ENCODE results near the gene IL17REL. TPM values are rescaled to one million over a fixed set of nuclear protein-coding genes. Genes with fewer than 3 reads are reported as not detected.
A peak's percentile ranks its signal among the peaks of the same experiment; 100 is the strongest.

IL17REL gene
- total and polyA plus RNA-seq, 2 of the 13 experiments (the other 11 are each of a cell fraction or from before 2014, with no cell fraction given), result not detected

DNA sequence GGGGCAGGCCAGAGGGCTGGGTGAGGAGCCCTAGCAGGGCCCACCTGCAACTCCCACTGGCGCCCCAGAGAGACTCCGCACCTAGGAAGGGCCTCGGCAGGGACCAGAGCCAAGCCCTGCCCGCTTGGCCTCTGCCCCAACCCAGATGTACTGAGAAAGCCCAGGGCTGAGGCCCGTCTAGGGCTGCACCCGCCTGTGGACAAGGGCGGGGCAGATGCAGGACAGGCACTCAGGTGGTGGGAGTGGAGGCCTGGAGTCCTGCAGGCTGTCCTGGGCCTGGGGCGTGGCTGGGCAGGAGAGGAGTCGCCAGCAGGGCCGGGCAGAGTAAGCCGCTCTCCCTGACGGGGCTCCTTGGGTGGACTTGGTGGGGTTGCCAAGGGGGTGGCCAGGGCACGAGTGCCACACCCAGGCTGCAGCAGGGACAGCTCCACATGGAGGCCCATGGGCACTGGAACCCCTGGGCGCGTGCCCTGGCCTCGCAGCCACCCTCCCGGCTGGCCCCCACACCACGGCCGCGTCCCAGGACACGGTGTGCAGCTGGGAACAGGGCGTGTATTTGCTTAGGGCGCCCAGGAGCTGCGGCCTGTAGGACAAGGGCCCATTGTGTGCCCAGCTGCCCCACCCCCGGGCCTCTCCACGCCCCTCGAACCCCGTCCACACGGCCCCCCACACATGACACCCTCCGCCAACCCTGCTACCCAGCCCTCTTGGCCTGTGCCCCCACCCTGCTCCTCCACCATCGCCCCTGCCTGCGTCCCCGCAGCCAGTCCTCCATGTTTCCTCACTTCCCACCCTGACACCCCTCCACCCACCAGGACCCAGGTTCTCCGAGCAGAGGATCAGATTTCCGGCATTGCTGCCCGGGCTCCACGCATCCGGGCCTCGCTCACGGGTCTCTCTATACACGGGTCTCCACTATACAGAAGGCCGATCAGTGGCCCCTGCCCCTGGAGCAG lies 63.3 kb downstream of the IL17REL start (continued):
- TF ChIP-seq, protein P1, sequence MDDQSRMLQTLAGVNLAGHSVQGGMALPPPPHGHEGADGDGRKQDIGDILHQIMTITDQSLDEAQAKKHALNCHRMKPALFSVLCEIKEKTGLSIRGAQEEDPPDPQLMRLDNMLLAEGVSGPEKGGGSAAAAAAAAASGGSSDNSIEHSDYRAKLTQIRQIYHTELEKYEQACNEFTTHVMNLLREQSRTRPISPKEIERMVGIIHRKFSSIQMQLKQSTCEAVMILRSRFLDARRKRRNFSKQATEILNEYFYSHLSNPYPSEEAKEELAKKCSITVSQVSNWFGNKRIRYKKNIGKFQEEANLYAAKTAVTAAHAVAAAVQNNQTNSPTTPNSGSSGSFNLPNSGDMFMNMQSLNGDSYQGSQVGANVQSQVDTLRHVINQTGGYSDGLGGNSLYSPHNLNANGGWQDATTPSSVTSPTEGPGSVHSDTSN (CRISPR knock-in tag; IDR thresholded peaks at IDR 0.05; ENCODE audit: borderline replicate concordance), result no peak
- TF ChIP-seq REPIN1 (CRISPR knock-in tag; IDR thresholded peaks at IDR 0.05; ENCODE audit: borderline replicate concordance, low read depth), result no peak
- TF ChIP-seq ZC3H13 (CRISPR knock-in tag; IDR thresholded peaks at IDR 0.05), result no peak; the same call in 1 of the 2 replicates
- TF ChIP-seq MTA1 (CRISPR knock-in tag; IDR thresholded peaks at IDR 0.05; ENCODE audit: borderline replicate concordance), result no peak
- no peak for TF ChIP-seq ZNF136 (CRISPR knock-in tag; IDR thresholded peaks at IDR 0.05; ENCODE audit: low read depth)
- TF ChIP-seq, protein P2, sequence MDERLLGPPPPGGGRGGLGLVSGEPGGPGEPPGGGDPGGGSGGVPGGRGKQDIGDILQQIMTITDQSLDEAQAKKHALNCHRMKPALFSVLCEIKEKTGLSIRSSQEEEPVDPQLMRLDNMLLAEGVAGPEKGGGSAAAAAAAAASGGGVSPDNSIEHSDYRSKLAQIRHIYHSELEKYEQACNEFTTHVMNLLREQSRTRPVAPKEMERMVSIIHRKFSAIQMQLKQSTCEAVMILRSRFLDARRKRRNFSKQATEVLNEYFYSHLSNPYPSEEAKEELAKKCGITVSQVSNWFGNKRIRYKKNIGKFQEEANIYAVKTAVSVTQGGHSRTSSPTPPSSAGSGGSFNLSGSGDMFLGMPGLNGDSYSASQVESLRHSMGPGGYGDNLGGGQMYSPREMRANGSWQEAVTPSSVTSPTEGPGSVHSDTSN (CRISPR knock-in tag; IDR thresholded peaks at IDR 0.05), result no peak
- TF ChIP-seq, protein P3, sequence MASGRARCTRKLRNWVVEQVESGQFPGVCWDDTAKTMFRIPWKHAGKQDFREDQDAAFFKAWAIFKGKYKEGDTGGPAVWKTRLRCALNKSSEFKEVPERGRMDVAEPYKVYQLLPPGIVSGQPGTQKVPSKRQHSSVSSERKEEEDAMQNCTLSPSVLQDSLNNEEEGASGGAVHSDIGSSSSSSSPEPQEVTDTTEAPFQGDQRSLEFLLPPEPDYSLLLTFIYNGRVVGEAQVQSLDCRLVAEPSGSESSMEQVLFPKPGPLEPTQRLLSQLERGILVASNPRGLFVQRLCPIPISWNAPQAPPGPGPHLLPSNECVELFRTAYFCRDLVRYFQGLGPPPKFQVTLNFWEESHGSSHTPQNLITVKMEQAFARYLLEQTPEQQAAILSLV (CRISPR knock-in tag; IDR thresholded peaks at IDR 0.05; ENCODE audit: borderline replicate concordance), result peak; percentile 56; the same call in 1 of the 2 replicates
- peak; percentile 94 for TF ChIP-seq PHF21A (CRISPR knock-in tag; IDR thresholded peaks at IDR 0.05)
- TF ChIP-seq, protein P4, sequence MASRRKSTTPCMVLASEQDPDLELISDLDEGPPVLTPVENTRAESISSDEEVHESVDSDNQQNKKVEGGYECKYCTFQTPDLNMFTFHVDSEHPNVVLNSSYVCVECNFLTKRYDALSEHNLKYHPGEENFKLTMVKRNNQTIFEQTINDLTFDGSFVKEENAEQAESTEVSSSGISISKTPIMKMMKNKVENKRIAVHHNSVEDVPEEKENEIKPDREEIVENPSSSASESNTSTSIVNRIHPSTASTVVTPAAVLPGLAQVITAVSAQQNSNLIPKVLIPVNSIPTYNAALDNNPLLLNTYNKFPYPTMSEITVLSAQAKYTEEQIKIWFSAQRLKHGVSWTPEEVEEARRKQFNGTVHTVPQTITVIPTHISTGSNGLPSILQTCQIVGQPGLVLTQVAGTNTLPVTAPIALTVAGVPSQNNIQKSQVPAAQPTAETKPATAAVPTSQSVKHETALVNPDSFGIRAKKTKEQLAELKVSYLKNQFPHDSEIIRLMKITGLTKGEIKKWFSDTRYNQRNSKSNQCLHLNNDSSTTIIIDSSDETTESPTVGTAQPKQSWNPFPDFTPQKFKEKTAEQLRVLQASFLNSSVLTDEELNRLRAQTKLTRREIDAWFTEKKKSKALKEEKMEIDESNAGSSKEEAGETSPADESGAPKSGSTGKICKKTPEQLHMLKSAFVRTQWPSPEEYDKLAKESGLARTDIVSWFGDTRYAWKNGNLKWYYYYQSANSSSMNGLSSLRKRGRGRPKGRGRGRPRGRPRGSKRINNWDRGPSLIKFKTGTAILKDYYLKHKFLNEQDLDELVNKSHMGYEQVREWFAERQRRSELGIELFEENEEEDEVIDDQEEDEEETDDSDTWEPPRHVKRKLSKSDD (CRISPR knock-in tag; IDR thresholded peaks at IDR 0.05; ENCODE audit: low read depth), result no peak
- TF ChIP-seq ZNF619 (CRISPR knock-in tag; IDR thresholded peaks at IDR 0.05), result no peak
- peak; percentile 62; the same call in 1 of the 2 replicates for TF ChIP-seq ZSCAN9 (CRISPR knock-in tag; IDR thresholded peaks at IDR 0.05; ENCODE audit: borderline replicate concordance)
- no peak for TF ChIP-seq GLI4 (CRISPR knock-in tag; IDR thresholded peaks at IDR 0.05; ENCODE audit: borderline replicate concordance)
- no peak for TF ChIP-seq ZNF883 (CRISPR knock-in tag; IDR thresholded peaks at IDR 0.05; ENCODE audit: not compliant biosample characterization)
- TF ChIP-seq, protein P5, sequence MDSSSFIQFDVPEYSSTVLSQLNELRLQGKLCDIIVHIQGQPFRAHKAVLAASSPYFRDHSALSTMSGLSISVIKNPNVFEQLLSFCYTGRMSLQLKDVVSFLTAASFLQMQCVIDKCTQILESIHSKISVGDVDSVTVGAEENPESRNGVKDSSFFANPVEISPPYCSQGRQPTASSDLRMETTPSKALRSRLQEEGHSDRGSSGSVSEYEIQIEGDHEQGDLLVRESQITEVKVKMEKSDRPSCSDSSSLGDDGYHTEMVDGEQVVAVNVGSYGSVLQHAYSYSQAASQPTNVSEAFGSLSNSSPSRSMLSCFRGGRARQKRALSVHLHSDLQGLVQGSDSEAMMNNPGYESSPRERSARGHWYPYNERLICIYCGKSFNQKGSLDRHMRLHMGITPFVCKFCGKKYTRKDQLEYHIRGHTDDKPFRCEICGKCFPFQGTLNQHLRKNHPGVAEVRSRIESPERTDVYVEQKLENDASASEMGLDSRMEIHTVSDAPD (CRISPR knock-in tag; IDR thresholded peaks at IDR 0.05), result no peak
- TF ChIP-seq, protein P6, sequence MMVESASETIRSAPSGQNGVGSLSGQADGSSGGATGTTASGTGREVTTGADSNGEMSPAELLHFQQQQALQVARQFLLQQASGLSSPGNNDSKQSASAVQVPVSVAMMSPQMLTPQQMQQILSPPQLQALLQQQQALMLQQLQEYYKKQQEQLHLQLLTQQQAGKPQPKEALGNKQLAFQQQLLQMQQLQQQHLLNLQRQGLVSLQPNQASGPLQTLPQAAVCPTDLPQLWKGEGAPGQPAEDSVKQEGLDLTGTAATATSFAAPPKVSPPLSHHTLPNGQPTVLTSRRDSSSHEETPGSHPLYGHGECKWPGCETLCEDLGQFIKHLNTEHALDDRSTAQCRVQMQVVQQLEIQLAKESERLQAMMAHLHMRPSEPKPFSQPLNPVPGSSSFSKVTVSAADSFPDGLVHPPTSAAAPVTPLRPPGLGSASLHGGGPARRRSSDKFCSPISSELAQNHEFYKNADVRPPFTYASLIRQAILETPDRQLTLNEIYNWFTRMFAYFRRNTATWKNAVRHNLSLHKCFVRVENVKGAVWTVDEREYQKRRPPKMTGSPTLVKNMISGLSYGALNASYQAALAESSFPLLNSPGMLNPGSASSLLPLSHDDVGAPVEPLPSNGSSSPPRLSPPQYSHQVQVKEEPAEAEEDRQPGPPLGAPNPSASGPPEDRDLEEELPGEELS (CRISPR knock-in tag; IDR thresholded peaks at IDR 0.05), result peak; percentile 63
- TF ChIP-seq, protein P7, sequence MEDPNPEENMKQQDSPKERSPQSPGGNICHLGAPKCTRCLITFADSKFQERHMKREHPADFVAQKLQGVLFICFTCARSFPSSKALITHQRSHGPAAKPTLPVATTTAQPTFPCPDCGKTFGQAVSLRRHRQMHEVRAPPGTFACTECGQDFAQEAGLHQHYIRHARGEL (CRISPR knock-in tag; IDR thresholded peaks at IDR 0.05), result no peak
- peak; percentile 50; the same call in 1 of the 2 replicates for TF ChIP-seq ZNF614 (CRISPR knock-in tag; IDR thresholded peaks at IDR 0.05; ENCODE audit: borderline replicate concordance)

All from HepG2 (cell line).